GM21367 (cell line): ENCODE measurements around the gene TWIST2.

ENCODE experiments used
- ATAC-seq: cut with Tn5 transposase; IDR thresholded peaks from one replicate; pipeline ENCODE4 v1.9.1; 2021; ENCODE audit not compliant: unreplicated experiment

TWIST2 gene

DNA sequence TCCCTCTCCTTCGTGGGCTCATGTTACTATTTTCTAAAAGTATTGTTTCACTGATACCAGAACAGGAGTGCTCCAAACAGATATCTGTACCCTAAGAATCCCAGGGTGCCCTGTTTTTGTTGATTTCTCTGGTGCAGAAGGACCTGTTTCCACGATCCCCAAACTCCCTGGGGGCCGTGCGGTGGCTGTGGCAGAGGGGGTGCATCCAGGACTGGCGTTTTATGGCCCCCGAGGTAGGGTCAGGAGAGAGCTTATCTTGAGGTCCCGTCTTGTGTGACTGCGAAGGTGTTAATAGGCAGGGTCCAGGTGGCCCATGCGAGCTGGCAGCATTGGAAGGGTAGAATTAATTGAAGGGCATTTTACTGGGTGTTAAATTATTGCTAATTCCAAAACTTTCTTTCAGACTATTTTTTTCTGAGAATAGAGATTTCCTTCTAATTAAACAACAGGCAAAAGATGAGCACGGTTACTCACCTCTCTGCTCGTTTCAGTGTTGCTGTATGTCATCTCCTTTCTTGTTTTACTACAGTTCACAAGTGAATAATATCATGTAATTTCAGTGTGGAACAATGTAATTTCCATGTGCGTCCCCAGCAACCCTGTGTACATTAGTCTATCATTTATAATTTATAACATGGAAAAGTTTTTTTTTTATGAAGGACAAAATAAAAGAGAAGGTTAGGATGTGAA lies 8.2 kb downstream of the TWIST2 start:
- ATAC-seq, result no peak

DNA sequence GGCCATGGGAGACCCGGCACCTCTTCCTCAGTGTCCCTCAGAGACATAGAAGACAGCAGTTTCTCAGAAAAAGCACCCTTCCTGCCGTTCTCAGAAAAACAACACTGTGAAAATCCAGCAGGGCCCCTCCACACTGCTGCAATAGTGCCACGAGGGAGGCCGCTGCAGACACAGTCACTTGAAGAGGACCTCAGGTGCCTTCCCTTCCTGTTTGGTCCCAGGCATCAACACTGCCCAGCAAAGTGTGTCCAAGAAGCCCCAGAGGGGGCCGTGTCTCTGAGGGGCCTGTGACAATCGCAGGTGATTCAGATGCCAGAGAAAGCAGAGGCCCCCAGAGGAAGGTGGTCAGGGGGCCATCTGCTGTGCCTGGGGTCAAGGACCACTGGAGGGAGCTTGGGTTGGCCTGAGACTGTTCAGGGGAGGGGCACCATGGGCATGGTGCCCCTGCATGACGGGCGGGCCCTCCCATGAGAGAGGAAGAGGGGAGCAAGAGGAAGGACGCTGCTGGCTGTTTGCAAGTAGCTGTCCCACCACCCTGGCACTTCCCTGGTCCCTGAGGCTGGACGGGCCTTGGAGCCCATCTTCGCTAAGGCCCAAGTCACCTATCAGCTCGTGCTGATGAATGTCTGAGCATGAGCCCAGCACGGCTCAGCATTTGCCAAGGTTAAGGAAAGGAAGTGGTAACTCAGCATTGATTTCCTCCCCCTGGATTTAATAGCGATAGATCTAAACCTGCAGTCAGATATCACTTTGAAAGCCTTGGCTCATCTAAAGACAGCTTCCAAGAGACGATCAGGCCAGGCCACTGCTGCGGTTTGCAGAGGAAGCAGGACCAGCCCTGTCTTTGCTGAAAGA lies 9.1 kb downstream of the TWIST2 start:
- ATAC-seq, result no peak

DNA sequence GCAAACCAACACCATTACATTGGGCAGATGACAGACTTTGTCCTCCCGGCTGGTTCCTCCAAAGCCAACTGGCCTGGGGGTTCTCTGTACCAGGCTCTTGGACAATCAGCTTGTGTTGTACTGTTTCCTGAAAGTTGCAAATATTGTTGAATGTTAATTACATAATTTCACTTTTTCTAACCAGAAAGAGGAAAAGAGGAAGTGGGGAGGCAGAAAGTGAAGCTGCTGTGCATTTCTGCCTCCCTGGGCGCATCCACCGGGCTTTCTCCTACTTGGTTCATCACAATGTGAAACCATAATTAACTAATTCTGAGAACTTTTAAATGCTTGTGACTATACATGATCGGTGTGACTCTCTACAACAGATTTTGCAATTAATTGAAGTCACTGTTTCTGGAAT lies 10.1 kb downstream of the TWIST2 start:
- ATAC-seq, result no peak

DNA sequence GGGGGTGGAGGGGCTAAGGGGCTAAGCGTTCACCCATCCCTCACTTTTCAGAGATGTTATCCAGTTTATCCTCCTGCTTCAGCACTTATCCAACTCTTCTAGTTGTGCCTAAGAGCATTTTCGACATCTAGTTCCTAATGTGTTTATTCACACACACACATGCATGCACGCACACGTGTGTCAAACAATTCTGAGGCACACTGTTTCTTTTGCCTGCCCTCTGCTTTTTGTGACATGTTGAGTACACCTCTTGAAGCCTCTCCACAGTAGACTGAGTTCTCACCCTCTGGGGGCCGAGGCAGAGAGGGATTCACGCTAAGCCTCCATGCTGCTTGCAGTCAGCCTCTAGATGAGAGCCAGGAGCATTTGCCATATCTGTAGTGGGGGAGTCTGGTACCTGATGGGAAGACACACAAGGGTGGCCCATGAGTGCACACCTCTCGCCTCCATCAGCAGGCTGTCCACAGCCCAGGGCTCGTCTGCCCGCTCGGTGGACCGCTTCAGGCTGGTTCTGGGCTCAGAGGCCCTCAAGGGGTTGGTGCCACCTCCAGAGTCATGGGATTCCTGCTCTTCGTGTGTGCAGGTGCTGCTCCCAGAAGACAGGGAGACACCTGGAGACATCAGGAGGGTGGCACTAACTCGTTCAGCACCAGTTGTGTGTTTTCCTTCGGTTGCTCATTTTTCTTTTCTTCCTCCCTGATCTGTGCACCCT lies 11.9 kb downstream of the TWIST2 start:
- no peak for ATAC-seq

DNA sequence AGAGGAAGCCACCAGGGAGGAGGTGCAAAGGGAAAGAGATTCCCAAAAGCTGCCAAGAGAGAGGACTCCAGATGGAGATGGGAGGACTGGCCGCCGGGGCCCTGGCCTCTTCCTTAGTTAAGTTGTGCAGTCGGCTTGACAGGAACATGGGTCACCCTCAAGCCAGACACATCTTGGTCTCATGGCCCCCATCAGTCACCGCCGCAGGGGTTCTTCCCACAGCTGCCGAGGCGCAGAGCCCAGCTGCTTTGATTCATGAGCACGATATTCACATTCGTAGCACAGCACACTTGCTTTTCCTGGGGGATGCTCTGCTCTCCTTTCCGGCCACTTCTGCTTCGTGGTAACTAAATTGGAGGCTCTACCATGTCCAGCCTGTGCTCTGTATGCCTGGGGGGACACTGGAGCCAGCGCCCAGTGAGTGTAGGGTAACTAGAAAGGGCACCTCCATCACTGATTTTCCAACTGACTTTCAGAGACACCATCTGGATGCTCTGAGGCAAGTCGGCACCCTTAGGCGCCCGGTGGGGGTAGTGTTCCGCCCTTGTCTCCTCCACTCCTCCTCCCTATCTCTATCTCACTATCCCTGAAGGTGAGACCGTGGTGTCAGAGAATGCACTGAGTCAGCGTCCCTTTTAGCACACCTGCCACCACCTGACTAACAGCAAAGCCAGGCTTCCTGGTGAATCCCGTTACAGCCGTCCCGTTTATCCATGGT lies 13.3 kb downstream of the TWIST2 start:
- ATAC-seq, result no peak

DNA sequence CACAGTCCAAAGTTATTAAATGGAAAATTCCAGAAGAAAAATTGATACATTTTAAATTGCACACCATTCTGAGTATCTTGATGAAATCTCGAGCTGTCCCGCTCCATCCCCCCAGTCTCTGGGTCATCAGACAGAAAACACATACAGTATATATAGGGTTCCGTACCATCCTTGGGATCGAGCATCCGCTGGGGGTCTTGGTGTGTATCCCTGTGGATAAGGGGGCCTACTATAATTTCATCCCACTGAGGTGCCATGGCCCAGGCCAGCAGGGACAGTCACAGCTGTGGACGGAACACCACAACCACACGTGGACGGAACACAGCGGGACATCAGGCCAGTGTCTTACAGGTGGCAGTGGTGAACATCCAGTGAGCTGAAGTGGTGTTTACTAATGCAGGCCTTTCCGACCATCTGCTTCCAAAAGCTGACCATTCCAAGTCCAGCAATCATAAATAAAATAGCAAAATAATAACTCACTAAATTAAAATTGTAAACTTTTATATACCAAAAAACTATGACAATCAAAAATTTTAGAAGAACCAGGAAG lies 14.0 kb downstream of the TWIST2 start:
- ATAC-seq, result no peak

DNA sequence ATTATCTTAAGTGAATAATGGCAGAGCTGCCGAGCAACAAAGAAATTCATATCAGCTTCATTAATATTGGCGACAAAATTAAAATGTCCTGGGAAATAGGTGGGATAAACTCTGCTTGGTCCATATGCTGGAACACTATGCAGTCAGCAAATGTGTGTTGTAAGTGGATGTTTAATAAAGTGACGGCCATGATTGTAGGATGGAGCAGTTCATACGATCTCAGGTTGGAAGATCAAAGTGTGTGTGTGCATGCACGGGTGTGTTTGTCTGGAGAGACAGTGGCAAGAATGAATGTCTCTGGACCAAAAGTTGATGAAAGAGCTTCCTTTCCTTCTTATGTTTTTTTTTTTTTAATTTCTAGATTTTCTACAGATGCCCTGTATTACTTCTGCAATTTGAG lies 14.8 kb downstream of the TWIST2 start:
- ATAC-seq, result no peak

DNA sequence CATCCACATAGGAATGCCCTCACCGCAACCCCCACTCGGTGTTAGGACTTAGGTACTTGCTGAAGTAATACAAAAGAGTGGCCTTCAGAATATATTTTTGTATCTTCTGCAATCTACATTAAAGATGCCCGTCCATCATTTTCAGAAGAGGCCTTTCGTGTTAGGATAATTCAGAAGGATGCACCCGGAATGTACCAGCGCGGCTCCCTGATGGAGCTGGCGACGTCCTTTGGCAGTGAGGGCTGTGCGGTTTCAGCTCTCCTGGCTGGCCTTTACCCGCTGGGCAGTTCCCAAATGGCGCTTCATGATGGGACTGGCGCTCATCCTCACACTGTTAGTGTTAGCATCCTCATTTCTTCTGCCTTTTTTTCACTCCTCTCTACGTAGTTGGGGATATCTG lies 15.3 kb downstream of the TWIST2 start:
- ATAC-seq, result no peak

DNA sequence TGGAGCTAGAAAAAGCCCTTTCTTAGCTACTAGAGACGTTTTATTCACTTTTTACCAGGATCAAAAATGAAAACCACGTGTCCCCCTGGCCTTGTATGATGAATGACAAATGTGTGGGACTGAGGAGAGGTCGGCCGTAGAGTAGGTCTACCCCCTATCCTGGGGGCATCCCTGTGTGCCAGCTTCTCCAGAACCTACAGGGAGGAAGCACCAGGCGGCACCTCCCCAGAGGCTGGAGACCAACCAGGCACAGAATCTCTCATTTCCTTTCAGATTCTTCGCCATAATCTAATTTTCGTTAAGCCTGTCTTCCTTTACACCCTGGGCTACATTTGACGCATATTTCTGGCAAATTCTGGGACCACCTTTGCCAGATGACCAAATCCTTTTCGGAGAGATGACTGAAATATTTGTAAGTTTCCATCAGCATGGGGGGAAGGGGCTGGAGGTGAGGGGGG lies 15.9 kb downstream of the TWIST2 start:
- no peak for ATAC-seq

DNA sequence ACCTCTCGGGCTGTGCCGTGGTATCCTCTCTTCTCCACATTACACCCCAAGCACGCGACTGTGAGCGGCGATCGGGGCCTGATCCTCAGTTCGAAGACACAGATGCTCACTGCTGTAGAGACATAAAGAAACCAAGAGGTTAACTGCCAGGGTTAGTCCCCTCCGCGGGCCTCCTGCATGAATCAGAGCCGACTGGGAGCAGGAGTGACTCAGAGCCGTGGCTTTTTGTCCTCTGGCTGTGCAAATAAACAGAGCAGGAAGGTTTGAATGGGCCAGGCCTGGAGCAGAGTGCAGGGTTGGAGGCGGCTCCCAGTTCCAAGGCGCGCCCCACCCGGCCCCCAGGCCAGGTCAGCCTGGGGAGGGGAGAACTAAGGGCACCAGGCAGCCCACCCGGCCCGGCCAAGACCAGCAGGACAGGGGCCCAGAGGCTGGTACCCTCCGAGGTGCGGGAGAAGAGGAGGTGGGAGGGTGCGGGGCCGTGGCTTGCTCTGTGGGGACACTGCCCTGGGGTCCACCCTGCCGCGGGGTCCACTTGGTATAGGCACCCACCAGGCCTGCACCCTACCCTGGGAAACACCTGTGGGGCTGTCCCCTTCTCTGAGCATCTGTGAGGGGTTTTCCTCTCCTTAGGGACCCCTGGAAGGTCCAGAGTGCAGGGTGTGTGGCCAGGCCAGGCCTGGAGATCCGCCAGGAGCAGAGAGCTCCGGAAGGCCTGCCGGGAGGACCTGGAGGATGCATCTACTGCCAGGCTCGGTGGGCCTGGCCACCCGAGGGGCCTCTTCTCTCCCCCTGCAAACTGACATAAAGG lies 16.5 kb downstream of the TWIST2 start:
- no peak for ATAC-seq

DNA sequence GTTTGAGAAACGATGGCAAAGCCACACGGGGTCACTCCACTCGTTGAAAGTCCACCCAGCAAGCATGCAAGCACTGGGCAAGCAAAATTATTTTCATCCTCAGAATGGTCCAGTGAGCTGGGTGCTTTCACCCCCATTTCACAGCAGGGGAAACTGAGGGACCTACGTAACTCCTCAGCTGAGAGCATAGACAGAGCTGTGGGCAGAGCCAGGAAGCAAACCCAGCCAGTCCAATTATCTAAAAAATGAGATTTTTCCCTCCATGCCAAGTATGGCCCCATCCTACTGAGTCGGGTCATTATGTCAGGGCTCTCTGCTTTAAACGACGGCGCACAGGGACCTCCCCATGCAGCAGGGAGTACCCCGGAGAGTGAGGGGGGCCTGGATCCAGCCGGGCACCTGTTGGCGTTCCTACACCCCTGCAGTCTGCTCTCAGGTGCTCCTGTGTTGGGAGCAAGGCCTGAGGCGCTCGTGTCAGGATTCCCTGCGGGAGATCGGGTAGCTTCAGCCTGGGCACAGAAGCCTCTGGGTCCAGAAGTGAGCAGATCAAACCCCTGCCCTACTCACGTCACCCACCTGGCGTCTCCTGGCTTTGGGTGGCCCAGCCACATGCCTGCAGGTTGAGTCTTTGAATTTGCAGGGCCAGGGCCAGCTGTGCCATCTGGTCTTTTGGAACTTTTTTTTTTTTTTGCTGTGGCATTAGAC lies 17.3 kb downstream of the TWIST2 start:
- ATAC-seq, result no peak

DNA sequence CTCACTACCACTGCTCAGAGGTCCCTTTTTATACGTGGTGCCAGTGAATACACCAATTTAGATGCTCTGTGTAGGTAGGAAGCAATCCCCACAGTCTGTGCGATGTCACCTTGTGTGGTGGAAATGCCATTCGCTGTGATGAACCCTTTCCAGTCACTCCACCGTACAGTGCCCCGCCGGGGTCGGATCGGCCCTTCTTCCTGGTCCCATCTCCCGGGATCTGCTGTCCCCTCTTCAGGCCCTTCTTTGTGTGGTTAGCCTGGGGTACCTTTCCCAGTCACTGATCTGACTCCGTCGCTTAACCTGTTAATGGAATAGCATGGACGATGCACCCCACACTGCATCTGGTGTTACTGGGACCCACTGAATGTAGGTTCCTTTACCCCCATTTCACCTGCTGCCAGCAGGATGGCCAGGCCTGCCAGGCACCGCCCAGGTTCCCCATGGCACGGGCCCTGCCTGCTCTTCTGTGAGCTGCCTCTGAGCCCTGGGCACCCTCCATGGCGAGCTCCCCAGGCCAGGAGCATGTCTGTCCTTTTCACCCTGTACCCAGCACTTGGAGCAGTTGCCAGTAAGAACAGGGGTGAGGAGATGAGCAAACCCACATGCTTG lies 18.0 kb downstream of the TWIST2 start:
- ATAC-seq, result no peak

DNA sequence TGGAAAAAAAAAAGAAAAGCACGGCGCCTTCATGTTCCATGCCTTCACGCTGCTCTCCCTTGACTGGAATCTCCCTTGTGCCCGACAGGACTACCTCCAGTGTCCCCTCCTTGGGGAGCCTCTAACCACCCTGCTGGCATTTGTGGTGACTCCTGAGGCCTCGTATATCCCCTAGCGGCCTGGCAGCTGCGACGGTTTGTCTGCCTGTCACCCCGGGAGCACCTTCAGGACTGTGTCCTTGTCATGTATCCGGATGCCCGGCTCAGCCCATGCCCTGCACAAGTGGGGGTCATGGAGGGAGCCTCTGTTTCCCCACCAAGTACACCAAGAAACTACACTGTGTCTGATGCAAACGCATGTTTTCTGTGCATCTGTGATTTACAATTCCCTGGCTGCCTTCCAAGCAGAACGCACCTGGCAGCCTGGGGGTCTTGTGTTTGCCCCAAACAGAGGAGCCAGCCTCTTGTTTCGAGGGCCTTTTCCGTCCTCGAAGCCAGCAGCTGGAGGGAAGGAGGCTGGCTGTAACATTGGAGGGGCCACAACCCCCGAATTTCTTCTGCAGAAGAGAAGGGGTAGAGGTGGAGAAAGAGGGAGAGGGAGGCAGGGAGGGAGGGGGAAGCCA lies 18.9 kb downstream of the TWIST2 start:
- ATAC-seq, result no peak

DNA sequence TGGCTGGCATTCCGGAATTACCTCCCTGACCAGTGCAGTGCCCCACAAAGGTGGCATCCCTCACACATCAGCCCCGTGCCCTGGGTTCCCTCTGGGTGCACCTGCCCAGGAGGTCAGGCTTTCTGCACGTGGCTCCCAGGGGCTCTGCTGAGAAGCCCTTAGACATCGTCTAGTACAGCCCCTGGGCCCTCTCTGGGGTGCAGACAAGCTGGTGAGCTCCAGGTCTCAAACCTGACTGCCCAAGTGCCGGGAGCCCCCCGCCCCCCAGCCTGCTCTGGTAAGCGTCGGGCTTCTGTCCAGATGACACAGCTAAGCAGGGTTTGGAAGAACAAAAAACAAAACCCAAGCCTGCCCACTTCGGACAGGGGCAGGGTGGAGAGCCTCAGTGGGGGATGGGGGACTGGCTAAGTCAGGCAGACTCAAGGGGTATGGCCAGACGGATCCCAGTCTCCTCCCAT lies 20.2 kb downstream of the TWIST2 start:
- ATAC-seq, result no peak

DNA sequence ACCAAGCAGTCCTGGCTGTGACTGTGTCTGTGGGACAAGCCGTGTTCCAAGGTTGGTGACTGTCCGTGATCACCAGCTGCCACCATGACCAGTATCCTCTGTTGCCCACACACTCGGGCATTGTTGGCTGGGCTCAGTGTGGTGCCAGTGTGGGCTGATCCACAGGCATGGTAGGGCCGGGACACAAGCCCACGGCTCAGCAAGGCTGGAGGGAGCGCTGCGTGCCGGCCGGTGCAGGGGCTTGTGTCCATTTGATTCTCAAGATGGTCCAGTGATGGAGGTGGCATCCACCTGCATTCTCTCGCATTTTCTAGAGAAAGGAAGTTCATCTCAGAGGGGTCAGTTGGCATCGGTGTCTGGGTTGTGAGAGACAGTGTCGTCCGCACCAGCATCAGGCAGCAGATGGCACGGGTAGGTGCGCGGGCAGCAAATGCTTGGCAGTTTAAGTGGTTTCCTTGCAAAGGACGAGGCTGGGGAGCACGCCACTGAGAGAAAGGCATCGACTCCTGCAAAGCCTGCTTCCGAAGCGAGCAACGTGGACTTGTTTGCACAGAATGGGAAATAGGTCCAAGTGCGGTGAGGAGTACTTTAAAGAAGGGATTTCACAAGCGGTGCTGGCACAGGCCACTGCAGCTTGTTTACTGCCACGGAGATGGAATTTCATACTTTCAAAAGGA lies 20.9 kb downstream of the TWIST2 start:
- ATAC-seq, result no peak

DNA sequence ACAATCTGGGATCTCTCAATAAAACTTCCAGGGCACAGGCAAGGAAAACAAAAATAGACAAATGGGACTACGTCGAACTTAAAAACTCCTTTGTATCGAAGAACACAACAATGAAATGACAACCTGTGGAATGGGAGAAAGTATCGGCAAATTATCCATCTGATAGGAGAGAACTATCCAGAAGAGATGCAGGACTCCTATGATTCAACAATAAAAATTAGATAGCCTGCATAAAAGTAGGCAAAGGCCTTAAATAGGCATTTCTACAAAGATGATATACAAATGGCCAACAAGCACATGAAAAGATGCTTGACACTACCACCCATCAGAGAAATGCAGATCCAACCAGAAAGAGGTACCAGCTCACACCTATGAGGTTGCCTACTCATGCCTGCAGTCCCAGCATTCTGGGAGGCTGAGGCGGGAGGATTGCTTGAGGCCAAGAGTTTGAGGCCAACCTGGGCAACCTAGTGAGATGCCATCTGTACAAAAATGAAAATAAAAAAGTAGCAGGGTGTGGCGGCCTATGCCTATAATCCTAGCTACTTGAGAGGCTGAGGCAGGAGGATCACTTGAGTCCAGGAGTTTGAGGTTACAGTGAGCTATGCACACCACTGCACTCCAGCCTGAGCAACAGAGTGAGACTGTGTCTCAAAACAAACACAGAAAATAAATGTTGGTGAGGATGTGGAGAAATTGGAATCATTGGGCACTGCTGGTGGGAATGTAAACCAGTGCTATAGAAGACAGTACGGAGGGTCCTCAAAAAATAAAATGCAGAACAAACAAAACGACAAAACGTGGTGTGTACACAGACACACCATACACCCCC lies 21.6 kb downstream of the TWIST2 start:
- no peak for ATAC-seq

DNA sequence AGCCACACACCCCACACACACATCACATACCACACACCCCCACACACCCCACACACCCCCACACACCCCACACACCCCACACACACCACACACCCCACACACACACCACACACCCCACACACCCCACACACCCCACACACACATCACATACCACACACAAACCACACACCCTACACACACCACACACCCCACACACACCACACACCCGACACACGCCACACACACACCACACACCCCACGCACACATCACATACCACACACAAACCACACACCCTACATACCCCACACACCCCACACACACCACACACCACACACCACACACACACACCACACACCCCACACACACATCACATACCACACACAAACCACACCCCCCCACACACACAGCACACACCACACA lies 22.4 kb downstream of the TWIST2 start:
- ATAC-seq, result no peak
